ENCODE results near the gene SEMA3A.

DNA sequence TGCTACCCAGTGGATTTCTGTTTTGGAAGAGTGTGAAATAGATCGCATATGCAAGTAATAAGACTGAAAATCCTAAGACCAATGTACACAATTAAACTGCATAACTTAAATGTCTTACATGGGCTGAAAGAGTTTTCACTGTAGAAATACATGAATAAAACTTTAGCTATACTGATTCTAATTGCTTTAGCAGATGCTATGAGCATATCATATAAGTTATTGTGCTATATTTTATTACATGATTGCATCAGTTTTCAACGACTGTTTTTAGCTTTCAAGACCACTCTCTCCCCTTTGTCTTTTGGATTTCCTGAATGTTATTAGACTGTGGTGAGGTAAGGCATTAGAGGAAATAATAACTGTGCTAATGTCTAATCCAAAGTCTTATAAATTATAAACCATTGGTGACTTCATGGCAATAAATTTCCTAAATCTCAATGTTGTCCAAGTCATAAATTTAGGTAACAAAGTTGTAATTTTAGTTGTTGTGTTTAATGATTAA, 124.5 kb downstream of the SEMA3A start:
- no peak for TF ChIP-seq CTCF (IDR thresholded peaks at IDR 0.05)
- TF ChIP-seq POLR2A (IDR thresholded peaks at IDR 0.05) = no peak
